NT2/D1 (cell line): ENCODE data around the gene IL20.

Experiments used
- SUZ12 ChIP-seq: IDR thresholded peaks from 2 replicates; pipeline ENCODE4 v1.6.1; 2011; ENCODE audit not compliant: insufficient read length, insufficient read depth; ENCODE audit errors: extremely low read depth
- YY1 ChIP-seq: IDR thresholded peaks from 2 replicates; pipeline ENCODE4 v1.6.1; 2011; ENCODE audit not compliant: insufficient read length, insufficient read depth

- TF ChIP-seq SUZ12 (no peak), YY1 (no peak)
Measured at GRCh38 chr1:206880314-206880713, 14.9 kb downstream of the IL20 start.
